HUES48 (cell line): Measurements from ENCODE around the gene DCTN3.

Experiments
- H3K27ac ChIP-seq: one replicate; pipeline ENCODE4 v1.7.0; 2013; ENCODE audit warnings: low read depth, low read length, inconsistent platforms
- H3K27me3 ChIP-seq: 2 replicates; pipeline ENCODE4 v1.6.1; 2013; ENCODE audit warnings: mild to moderate bottlenecking, low read length; ENCODE audit not compliant: control insufficient read depth, insufficient read depth
- H3K36me3 ChIP-seq: 2 replicates; pipeline ENCODE4 v1.6.1; 2013; ENCODE audit warnings: low read length; ENCODE audit not compliant: control insufficient read depth, insufficient read depth
- H3K4me1 ChIP-seq: 2 replicates; pipeline ENCODE4 v1.6.1; 2013; ENCODE audit warnings: mild to moderate bottlenecking, low read length; ENCODE audit not compliant: control insufficient read depth, insufficient read depth
- H3K4me3 ChIP-seq: 2 replicates; pipeline ENCODE4 v1.5.1; 2013; ENCODE audit warnings: mild to moderate bottlenecking, low read depth, low read length
- H3K9ac ChIP-seq: 2 replicates; pipeline ENCODE4 v1.6.1; 2013; ENCODE audit warnings: mild to moderate bottlenecking, low read depth, low read length, moderate library complexity
- H3K9me3 ChIP-seq: 2 replicates; pipeline ENCODE4 v1.6.1; 2013; ENCODE audit warnings: low read length; ENCODE audit not compliant: control insufficient read depth, insufficient read depth

DCTN3 gene

GRCh38 chr9:34620061-34620994, at the start of gene DCTN3:
DCTN3 (minus strand) TSS chr9:34620495; CDS start chr9:34620464, 31 bp downstream.
- Histone ChIP-seq H3K27me3 (peaks cover 33% of the 10 kb centered on the region), H3K4me3 (peak within 1 kb of the TSS; percentile 66), H3K9ac (no peak within 1 kb of the TSS; the same call in 1 of the 2 replicates), H3K9me3 (no peaks in the 10 kb centered on the region), H3K36me3 (0 out of 2 replicates have a peak, but pooled peaks cover 4% of the 10 kb centered on the region), H3K27ac (no peak within 1 kb of the TSS), H3K4me1 (no peaks in the 10 kb centered on the region; the same call in 1 of the 2 replicates)

DNA sequence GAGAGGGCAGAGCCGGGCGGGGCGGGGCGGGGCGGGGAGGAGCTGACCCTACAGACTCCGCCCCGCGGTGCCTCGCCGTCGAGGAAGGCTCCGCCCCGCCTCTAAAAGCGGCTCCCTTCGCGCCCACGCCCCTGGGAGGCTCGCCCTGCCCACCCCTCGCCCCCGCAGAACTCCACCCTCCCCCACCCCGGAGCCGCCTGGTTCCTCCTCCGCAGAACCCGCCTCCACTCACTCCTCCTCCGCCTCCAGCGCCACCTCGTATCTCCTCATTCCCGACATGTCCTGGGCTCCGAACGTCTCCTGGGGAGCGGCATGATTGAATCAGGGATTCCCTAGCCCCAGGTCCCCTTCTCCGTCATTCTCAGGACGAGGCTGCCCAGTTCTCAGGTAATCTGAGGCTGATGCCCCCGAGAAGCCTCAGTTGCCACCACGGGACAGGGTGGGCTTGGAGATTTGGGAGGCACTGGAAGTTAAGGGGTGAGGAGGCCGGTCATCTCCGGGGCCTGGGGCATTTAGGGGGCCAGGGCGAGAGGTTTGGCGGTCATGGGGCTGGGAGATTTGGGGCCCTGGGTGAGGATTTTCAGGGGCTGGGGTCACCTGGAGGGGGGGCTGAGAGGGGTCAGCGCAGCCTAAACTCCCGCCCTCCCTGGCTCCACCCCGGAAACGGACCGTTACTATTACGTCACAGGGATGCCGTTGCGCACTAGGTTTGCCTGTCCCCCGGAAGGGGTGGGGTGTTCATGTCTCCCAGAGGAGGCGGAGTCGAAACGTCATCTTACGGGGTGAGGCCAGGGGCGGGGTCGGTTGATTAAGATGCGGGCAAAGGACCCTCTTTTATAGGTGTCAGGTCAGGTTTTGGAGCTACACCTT, 45.3 kb upstream of the DCTN3 start:
- H3K9me3 ChIP-seq: no peaks in the 10 kb centered on the region
- peak overlapping the region; percentile 94 for H3K27ac ChIP-seq
- H3K4me3 ChIP-seq: peak overlapping the region; percentile 86
- peak overlapping the region; percentile 78 for H3K9ac ChIP-seq
- H3K27me3 ChIP-seq: no peaks in the 10 kb centered on the region; the same call in 1 of the 2 replicates
- H3K4me1 ChIP-seq: peaks cover 6% of the 10 kb centered on the region; the same call in 1 of the 2 replicates
- 0 out of 2 replicates have a peak, but pooled peaks cover 5% of the 10 kb centered on the region for H3K36me3 ChIP-seq

GRCh38 chr9:34665067-34665380, 44.7 kb upstream of the DCTN3 start:
- Histone ChIP-seq H3K4me1 (peaks cover 6% of the 10 kb centered on the region; the same call in 1 of the 2 replicates), H3K4me3 (peak overlapping the region; percentile 76), H3K27me3 (no peaks in the 10 kb centered on the region; the same call in 1 of the 2 replicates), H3K9ac (no peak overlapping the region), H3K36me3 (0 out of 2 replicates have a peak, but pooled peaks cover 5% of the 10 kb centered on the region), H3K9me3 (no peaks in the 10 kb centered on the region), H3K27ac (peak overlapping the region; percentile 45)

DNA sequence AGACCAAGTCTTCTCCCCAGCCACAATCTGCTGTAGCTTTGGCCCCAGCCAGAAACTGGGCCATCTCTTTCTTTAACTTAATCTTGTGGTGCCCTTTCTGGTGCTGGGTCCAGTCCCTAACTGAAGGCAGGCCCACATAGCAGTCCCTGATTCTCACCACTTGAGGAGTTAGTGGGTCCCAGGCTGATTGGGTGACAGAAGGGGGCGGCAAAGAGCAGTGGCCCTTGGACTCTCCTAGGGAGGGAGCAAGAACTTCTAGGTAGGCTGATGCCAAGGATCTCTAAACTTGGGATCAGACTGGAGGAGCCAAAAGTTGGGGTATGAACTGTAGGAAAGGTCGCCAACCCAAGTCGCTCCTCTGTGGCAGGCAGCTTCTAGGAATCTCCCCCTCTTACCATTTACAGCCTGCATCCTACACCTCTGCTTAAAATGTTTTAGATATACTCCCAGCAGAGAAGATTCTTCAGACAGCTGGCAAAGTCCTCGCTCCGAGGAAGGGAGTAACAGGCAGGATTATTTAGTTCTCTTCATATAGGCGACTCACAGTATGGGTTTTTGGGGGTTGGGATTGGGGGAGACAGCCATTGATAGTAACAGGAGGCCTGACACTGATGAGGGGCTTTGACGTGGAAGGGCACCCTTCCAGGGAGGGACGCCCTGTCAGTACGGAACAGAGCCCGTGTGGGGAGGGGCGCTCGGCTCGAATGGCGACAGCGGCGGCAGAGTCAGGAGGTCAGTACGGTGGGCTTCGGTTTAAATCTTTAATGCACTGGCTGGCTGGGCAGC, 44.2 kb upstream of the DCTN3 start:
- Histone ChIP-seq H3K27me3 (no peaks in the 10 kb centered on the region; the same call in 1 of the 2 replicates), H3K27ac (peak overlapping the region; percentile 45), H3K36me3 (0 out of 2 replicates have a peak, but pooled peaks cover 5% of the 10 kb centered on the region), H3K9me3 (no peaks in the 10 kb centered on the region), H3K4me1 (peaks cover 6% of the 10 kb centered on the region; the same call in 1 of the 2 replicates), H3K4me3 (peak overlapping the region; percentile 76), H3K9ac (no peak overlapping the region)

DNA sequence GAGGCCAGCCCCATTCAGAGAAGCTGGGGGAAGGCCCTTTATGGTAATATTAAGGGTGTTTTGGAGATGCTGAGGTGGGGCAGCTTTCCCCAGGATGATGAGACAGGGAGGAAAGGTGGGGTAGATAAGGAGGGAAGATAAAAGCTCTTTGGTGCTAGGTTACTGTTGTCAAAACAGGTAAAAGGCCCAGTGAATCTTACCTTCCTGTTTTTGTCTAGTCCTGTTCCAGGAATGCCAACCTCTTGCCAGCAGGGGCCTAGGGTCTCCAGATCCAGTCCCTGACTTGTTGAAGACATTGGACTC, 43.0 kb upstream of the DCTN3 start:
- H3K9me3 ChIP-seq: no peaks in the 10 kb centered on the region
- no peak overlapping the region for H3K9ac ChIP-seq
- H3K27ac ChIP-seq: no peak overlapping the region
- 0 out of 2 replicates have a peak, but pooled peaks cover 4% of the 10 kb centered on the region for H3K36me3 ChIP-seq
- H3K4me3 ChIP-seq: no peak overlapping the region
- peaks cover 6% of the 10 kb centered on the region; the same call in 1 of the 2 replicates for H3K4me1 ChIP-seq
- H3K27me3 ChIP-seq: no peaks in the 10 kb centered on the region; the same call in 1 of the 2 replicates

- Histone ChIP-seq H3K4me3 (no peak within 1 kb of the TSS), H3K36me3 (no peaks in the 10 kb centered on the region), H3K27me3 (no peaks in the 10 kb centered on the region; the same call in 1 of the 2 replicates), H3K27ac (no peak within 1 kb of the TSS), H3K9ac (no peak within 1 kb of the TSS), H3K9me3 (no peaks in the 10 kb centered on the region), H3K4me1 (peaks cover 6% of the 10 kb centered on the region; the same call in 1 of the 2 replicates)
Observed at GRCh38 chr9:34662526-34663302, 42.4 kb upstream of the DCTN3 start, which contains the start of gene CCL27. CCL27 (minus strand) TSS chr9:34662657; CDS start chr9:34662633, 24 bp downstream.

GRCh38 chr9:34659592-34660253, 39.4 kb upstream of the DCTN3 start:
- Histone ChIP-seq H3K4me1 (peaks cover 6% of the 10 kb centered on the region; the same call in 1 of the 2 replicates), H3K9me3 (no peaks in the 10 kb centered on the region), H3K4me3 (no peak overlapping the region), H3K27me3 (no peaks in the 10 kb centered on the region; the same call in 1 of the 2 replicates), H3K9ac (no peak overlapping the region), H3K36me3 (no peaks in the 10 kb centered on the region), H3K27ac (no peak overlapping the region)

DNA sequence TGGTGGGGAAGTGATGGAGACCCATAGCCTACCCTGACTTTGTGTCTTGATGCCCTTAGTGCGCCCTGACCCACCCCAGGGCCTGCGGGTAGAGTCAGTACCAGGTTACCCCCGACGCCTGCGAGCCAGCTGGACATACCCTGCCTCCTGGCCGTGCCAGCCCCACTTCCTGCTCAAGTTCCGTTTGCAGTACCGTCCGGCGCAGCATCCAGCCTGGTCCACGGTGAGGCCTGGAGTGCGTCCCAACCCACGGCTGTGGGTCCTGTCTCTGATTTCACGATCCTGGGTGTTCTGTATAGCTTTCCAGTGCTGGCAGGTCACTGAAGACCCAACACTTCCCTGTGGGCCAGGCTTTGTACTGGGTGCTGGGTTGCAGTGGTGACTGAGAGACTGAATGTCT, 38.2 kb upstream of the DCTN3 start:
- H3K9ac ChIP-seq: no peak overlapping the region
- peaks cover 4% of the 10 kb centered on the region; the same call in 1 of the 2 replicates for H3K4me1 ChIP-seq
- no peak overlapping the region for H3K27ac ChIP-seq
- no peaks in the 10 kb centered on the region for H3K36me3 ChIP-seq
- H3K4me3 ChIP-seq: no peak overlapping the region
- H3K27me3 ChIP-seq: no peaks in the 10 kb centered on the region
- H3K9me3 ChIP-seq: no peaks in the 10 kb centered on the region

DNA sequence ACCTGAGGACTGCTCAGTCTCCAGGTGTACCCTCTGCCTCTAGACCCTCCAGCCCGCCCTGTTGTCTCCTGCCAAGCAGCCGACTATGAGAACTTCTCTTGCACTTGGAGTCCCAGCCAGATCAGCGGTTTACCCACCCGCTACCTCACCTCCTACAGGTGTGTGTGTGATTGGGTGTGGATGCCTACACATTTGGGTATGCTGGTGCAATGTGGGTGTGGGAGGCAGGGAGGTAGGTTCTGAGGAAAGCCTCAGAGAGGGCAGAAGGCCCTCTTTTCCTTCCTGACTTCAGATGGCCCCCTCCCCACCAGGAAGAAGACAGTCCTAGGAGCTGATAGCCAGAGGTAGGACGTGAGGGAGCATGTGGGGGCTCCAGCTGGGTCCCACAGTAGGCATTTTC, 36.7 kb upstream of the DCTN3 start:
- H3K4me1 ChIP-seq: peaks cover 18% of the 10 kb centered on the region
- H3K27me3 ChIP-seq: no peaks in the 10 kb centered on the region
- H3K36me3 ChIP-seq: no peaks in the 10 kb centered on the region
- H3K27ac ChIP-seq: no peak overlapping the region
- H3K4me3 ChIP-seq: no peak overlapping the region
- H3K9ac ChIP-seq: no peak overlapping the region
- H3K9me3 ChIP-seq: no peaks in the 10 kb centered on the region
